ENCODE measurements around the gene EPB41L3.

The EPB41L3 gene

DNA sequence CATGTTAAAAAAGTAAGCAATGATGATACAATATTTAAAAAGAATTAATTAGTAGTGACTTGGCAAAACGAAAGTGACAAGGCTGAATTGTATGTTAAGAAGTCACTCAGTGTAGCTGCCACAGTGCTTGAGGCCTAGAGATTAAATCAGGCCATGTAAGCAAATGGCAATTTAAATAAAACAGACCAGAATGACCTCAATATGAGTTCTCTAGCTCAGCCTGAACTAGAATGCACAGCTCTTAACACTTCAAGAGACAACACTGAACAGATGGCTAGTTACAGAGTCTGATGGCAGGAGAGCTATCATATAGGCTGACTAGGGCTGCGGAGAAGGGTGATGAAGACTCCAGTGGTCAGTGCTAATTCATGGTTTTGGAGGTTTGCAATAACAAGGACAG, 130.3 kb downstream of the EPB41L3 start:
- DNase-seq (ENCODE audit: low spot score): no peak

DNA sequence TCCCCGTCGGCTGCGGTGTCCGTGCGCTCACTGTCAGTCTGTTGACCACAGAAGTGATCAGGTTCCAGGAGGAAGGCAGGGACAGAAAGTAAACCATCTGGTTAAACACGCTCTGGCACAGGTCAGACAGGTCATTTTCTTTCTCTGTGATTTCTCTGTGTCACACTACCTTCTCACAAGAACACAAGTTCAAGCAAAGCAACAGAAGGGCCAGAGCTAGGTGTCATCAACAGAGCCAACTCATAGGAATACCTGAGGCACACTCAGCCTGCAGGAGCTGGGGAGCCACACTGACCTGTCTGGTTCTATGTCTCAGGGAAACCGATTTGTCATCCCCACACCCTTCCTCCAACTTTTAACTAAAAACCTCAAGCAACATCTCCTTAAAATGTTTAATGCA, 133.2 kb downstream of the EPB41L3 start:
- DNase-seq (ENCODE audit: low spot score): no peak

DNA sequence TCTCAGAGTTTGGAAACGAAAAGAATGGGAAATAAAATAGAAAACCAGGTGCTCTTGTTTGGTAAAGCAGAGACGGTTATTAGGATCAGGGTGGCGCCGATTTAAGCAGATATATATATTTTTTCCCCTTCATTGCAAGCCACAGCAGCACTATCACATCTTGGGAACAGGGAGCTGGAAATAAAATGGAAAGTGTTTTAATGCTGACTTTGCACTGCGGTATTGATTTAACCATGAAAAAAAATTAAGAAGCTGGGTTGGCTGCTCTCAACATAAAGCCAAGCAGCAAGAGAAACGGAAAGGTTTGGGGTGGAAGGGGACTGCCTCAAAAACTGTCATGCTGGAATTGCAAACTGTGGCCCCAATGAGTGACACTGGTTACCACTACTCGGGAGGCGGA, 145.5 kb downstream of the EPB41L3 start:
- no peak for DNase-seq (ENCODE audit: low spot score)

GRCh38 chr18:5397102-5397501, 146.7 kb downstream of the EPB41L3 start:
- no peak for DNase-seq (ENCODE audit: low spot score)

- no peak for DNase-seq (ENCODE audit: low spot score)
Observed at GRCh38 chr18:5395860-5396448, 147.8 kb downstream of the EPB41L3 start.

- DNase-seq (ENCODE audit: low spot score): no peak
Observed at GRCh38 chr18:5393779-5394178, 150.0 kb downstream of the EPB41L3 start.

- no peak for DNase-seq (ENCODE audit: low spot score)
Observed at GRCh38 chr18:5391409-5391808, 152.4 kb downstream of the EPB41L3 start.

DNA sequence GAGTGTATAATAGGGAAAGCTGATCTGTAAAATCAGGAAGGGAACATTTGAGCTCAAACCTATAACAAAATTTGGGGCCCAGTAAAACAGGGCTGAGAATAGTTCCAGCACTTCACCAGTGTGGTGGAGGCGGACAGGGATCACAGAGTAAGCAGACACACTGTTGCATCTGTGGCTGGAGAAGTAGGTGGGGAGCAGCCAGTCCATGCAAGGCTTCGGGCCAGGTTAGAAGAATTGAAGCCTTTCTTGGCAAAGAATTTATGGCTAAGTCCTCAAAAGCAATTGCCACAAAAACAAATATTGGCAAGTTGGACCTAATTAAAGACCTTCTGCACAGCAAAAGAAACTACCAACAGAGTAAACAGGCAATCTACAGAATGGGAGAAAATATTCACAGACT, 154.4 kb downstream of the EPB41L3 start:
- DNase-seq (ENCODE audit: low spot score): no peak

DNA sequence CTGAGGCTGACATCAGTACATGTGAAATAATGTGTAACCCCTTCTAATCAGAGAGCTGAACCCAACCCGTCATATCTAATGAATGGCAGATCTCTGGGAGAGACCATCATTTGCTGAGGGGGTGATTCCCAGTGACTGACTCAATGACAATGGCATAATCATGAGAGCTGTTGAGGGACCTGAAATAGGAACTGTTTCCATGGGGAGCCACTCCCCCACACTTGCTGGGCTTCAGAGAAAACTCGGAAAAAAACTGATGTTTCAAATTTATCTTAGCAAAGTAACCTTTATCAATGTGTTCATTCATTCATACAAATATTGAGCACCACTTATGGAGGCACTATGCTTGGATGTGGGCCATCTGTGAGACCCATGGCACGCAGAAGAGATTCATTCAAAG, 154.9 kb downstream of the EPB41L3 start:
- DNase-seq (ENCODE audit: low spot score): no peak

DNA sequence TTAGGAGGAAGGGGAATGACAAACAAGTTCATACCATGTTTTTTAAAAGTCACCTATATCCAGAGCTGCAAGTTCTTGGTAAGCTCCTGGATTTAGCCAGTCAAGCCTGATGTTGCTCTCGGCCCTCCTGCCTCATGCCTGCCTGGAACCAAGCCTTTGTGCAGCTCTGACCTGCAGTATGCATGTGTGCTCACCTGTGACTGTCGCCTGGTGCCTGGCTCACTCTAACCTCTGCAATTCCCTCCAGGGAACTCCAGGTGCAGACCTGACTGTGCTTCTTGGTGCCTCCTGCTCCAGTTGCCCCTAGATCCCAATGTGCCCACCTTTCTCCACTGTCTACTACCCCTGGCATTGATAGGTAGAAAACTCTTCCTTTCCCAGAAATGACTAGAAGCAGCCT, 163.2 kb downstream of the EPB41L3 start:
- DNase-seq (ENCODE audit: low spot score): no peak

GRCh38 chr18:5376986-5377385, 166.8 kb downstream of the EPB41L3 start:
- no peak for DNase-seq (ENCODE audit: low spot score)

DNA sequence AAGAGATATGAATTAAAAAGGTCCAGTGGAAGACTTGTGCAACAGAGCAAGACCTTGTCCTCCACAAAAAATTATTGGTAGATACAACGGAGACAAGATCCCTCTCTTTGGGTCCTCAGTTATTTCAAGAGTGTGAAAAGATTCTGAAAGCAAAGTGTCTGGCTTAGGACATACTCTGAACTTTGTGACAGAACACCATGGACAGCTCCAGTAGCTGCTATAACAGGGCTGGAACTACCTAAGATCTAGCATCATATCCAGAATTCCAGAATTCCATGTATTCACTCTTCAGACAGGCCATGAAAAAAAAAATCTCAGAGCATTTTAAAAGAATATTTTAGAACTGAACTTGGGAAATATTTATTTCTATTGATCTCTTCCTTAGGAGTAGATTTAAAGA, 173.5 kb downstream of the EPB41L3 start:
- DNase-seq (ENCODE audit: low spot score): no peak

GRCh38 chr18:5369513-5369912, 174.3 kb downstream of the EPB41L3 start:
- DNase-seq (ENCODE audit: low spot score): no peak

DNA sequence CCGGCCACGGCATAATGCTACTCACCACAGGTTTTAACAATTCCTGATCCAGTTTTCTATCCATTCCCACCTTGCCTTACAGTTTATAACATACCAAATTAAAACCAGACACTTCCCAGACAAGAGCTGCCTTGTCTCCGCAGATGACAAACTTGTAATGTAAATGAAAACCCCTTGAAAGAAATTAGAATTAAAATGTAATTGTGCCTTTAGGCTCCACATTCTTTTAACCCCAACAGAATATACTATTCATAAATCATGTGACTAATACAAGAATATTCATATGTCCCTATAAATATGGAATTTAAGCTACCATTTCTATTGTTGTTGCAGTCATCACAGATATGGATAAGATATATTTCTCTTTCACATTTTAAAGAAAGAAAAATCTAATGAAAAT, 178.4 kb downstream of the EPB41L3 start:
- no peak for DNase-seq (ENCODE audit: low spot score)

DNA sequence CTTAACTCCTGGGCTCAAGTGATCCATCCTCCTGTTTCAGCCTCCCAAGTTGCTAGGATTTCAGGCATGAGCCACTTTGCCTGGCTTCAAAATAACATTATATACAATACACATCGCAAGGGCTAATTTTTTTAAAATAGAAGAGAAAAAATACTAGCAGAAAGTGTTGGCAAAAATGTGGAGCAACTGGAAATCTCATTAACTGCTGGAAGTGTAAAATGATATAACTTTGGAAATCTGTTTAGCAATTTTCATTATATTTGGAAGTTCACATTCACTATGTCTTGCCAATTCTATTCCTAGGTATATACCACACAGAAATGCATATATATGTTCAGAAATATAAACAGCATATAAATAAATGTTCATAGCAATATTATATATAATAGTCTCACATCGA, 193.2 kb downstream of the EPB41L3 start:
- no peak for DNase-seq (ENCODE audit: low spot score)

All from iPS-NIHi11 (cell line).